Chondrocyte (in vitro differentiated cells): Measurements from ENCODE around the gene PPHLN1. TPM values are rescaled to one million over a fixed set of nuclear protein-coding genes. Genes with fewer than 3 reads are reported as not detected.
"Not testable (repeated sequence)": the region's sequence is repeated elsewhere in the genome, so short reads cannot be mapped to it uniquely, and the experiment has no call there.

ENCODE experiments used
- DNase-seq: peaks from one replicate; pipeline ENCODE4 v3.0.0; 2021; ENCODE audit warnings: mixed read lengths, low spot score
- H3K27ac Mint-ChIP-seq: one replicate; pipeline ENCODE4 v1.8.0; 2021; ENCODE audit warnings: mild to moderate bottlenecking, moderate library complexity, mixed read lengths; ENCODE audit not compliant: unreplicated experiment
- H3K27me3 Mint-ChIP-seq: 2 replicates; pipeline ENCODE4 v1.8.0; 2021; ENCODE audit warnings: low read depth, mixed read lengths
- H3K36me3 Mint-ChIP-seq: 2 replicates; pipeline ENCODE4 v1.8.0; 2021; ENCODE audit warnings: low read depth, mixed read lengths
- H3K4me1 Mint-ChIP-seq: 2 replicates; pipeline ENCODE4 v1.8.0; 2021; ENCODE audit warnings: low read depth, mild to moderate bottlenecking, mixed read lengths
- H3K4me3 Mint-ChIP-seq: one replicate; pipeline ENCODE4 v1.8.0; 2021; ENCODE audit warnings: mild to moderate bottlenecking, moderate library complexity, mixed read lengths; ENCODE audit not compliant: unreplicated experiment
- H3K9me3 Mint-ChIP-seq: 2 replicates; pipeline ENCODE4 v1.8.0; 2021; ENCODE audit warnings: low read depth, mixed read lengths
- CTCF ChIP-seq: fragments of 200-600 bp; sonication (generic); IDR thresholded peaks from 2 replicates; pipeline ENCODE4 v1.5.0; 2021; ENCODE audit warnings: antibody characterized with exemption, mild to moderate bottlenecking, moderate library complexity
- total RNA-seq: library from RNA; stranded (reverse); gene quantifications from 3 replicates; pipeline ENCODE4 v1.2.1, GENCODE V29; 2021

PPHLN1 gene
- total RNA-seq, 1 donor from 2014 or later, result 49.7 TPM

GRCh38 chr12:42342028-42342427, 16.1 kb downstream of the PPHLN1 start:
- TF ChIP-seq CTCF, result no peak
- peaks cover 12% of the 10 kb centered on the region for H3K4me1 Mint-ChIP-seq
- H3K27me3 Mint-ChIP-seq, result no peaks in the 10 kb centered on the region
- peaks cover 5% of the 10 kb centered on the region for H3K36me3 Mint-ChIP-seq
- no peaks in the 10 kb centered on the region for H3K9me3 Mint-ChIP-seq
- no peak overlapping the region for H3K4me3 Mint-ChIP-seq
- no peak overlapping the region for H3K27ac Mint-ChIP-seq
- DNase-seq, result no peak

- Mint-ChIP-seq H3K36me3 (no peaks in the 10 kb centered on the region), H3K4me3 (no peak overlapping the region), H3K9me3 (no peaks in the 10 kb centered on the region), H3K27ac (peak overlapping the region; percentile 18), H3K27me3 (no peaks in the 10 kb centered on the region), H3K4me1 (peaks cover 12% of the 10 kb centered on the region)
- TF ChIP-seq CTCF, result no peak
- DNase-seq, result no peak
Observed at GRCh38 chr12:42343721-42344120, 17.8 kb downstream of the PPHLN1 start.

GRCh38 chr12:42346403-42347002, 20.5 kb downstream of the PPHLN1 start:
- H3K4me1 Mint-ChIP-seq, result peaks cover 12% of the 10 kb centered on the region
- H3K9me3 Mint-ChIP-seq, result no peaks in the 10 kb centered on the region
- no peaks in the 10 kb centered on the region for H3K27me3 Mint-ChIP-seq
- no peak for TF ChIP-seq CTCF
- no peak overlapping the region for H3K27ac Mint-ChIP-seq
- no peak overlapping the region for H3K4me3 Mint-ChIP-seq
- no peak for DNase-seq
- H3K36me3 Mint-ChIP-seq, result no peaks in the 10 kb centered on the region

GRCh38 chr12:42349119-42350020, 23.4 kb downstream of the PPHLN1 start:
- H3K4me3 Mint-ChIP-seq, H3K27ac Mint-ChIP-seq, H3K4me1 Mint-ChIP-seq, H3K36me3 Mint-ChIP-seq, H3K27me3 Mint-ChIP-seq, DNase-seq, H3K9me3 Mint-ChIP-seq: not testable (repeated sequence)

- H3K27me3 Mint-ChIP-seq, H3K9me3 Mint-ChIP-seq, H3K4me3 Mint-ChIP-seq, DNase-seq, H3K36me3 Mint-ChIP-seq, H3K4me1 Mint-ChIP-seq, H3K27ac Mint-ChIP-seq: not testable (repeated sequence)
Observed at GRCh38 chr12:42350021-42350407, 24.0 kb downstream of the PPHLN1 start.

GRCh38 chr12:42356344-42356743, 30.4 kb downstream of the PPHLN1 start:
- no peak for DNase-seq
- TF ChIP-seq CTCF, result no peak
- H3K27me3 Mint-ChIP-seq, result no peaks in the 10 kb centered on the region
- peaks cover 13% of the 10 kb centered on the region for H3K36me3 Mint-ChIP-seq
- no peak overlapping the region for H3K27ac Mint-ChIP-seq
- no peaks in the 10 kb centered on the region for H3K9me3 Mint-ChIP-seq
- no peak overlapping the region for H3K4me3 Mint-ChIP-seq
- H3K4me1 Mint-ChIP-seq, result peaks cover 4% of the 10 kb centered on the region
